MCF 10A (cell line): ENCODE data around the gene TRIM23. TPM values are rescaled to one million over a fixed set of nuclear protein-coding genes. Genes with fewer than 3 reads are reported as not detected.

Experiments
- BruUV-seq: library from RNA; stranded (reverse); fragments of 400-500 nt; replicated peaks from 2 replicates; lab custom pipeline; 2021; lab: Mats Ljungman, UMichigan
- CTCF ChIA-PET: fragments of 300-600 bp; sonication (Branson Sonifier 250); formaldehyde crosslinking; extraction: SDS; loops from one replicate; lab custom pipeline; 2021; ENCODE audit warnings: antibody characterized with exemption, inconsistent platforms; lab: Yijun Ruan, JAX
- POLR2A ChIA-PET: fragments of 300-600, 350-650 bp; sonication (Branson Sonifier 250); formaldehyde crosslinking; extraction: SDS; loops from one replicate; lab custom pipeline; 2020; ENCODE audit warnings: antibody characterized with exemption, inconsistent platforms; lab: Yijun Ruan, JAX
- DNase-seq: peaks from one replicate; pipeline ENCODE4 v3.0.0-alpha.2; 2018; ENCODE audit not compliant: unreplicated experiment
- H3K27ac Mint-ChIP-seq: one replicate; pipeline ENCODE4 v1.8.0; 2022; ENCODE audit warnings: mild to moderate bottlenecking, low read depth, mixed read lengths; ENCODE audit not compliant: unreplicated experiment
- H3K27me3 Mint-ChIP-seq: one replicate; pipeline ENCODE4 v1.8.0; 2022; ENCODE audit warnings: mixed read lengths; ENCODE audit not compliant: insufficient read depth, unreplicated experiment
- H3K36me3 Mint-ChIP-seq: one replicate; pipeline ENCODE4 v1.8.0; 2022; ENCODE audit warnings: mild to moderate bottlenecking, moderate library complexity, mixed read lengths; ENCODE audit not compliant: insufficient read depth, unreplicated experiment
- H3K4me1 Mint-ChIP-seq: one replicate; pipeline ENCODE4 v1.8.0; 2022; ENCODE audit warnings: mixed read lengths; ENCODE audit not compliant: insufficient read depth, unreplicated experiment
- H3K4me3 Mint-ChIP-seq: one replicate; pipeline ENCODE4 v1.8.0; 2022; ENCODE audit warnings: mild to moderate bottlenecking, moderate library complexity, mixed read lengths; ENCODE audit not compliant: unreplicated experiment
- H3K9me3 Mint-ChIP-seq: one replicate; pipeline ENCODE4 v1.8.0; 2022; ENCODE audit warnings: mixed read lengths; ENCODE audit not compliant: unreplicated experiment
- intact Hi-C: fragments of 100-400 bp; cut with micrococcal nuclease; formaldehyde crosslinking; loops from 2 replicates; pipeline ENCODE4 v1.14.1; 2022
- total RNA-seq: library from RNA; stranded (reverse); gene quantifications from 2 replicates; pipeline ENCODE4 v1.2.3, GENCODE V29; 2022
- TF ChIP-seq, protein P1 (sequence below): fragments of 200-600 bp; IDR thresholded peaks from one replicate; pipeline ENCODE4 v1.8.0; 2022; ENCODE audit warnings: antibody characterized with exemption, mild to moderate bottlenecking; ENCODE audit not compliant: unreplicated experiment

Gene TRIM23
- total RNA-seq, 1 experiment from 2014 or later, result 14.1 TPM

DNA sequence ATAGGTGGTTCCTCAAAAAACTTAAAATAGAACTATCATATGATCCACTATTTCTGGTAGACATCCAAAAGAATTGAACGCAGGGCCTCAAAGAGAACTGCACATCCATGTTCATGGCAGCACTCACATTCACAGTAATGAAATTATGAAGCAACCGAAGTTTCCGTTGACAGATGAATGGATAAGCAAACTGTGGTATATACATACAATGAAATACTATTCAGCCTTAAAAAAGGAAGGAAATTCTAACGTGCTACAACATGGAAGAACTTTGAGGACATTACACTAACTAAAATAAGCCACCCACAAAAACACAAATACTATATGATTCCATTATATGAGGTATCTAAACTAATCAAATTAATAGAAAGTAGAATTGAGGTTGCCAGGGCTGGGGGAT lies 79.7 kb downstream of the TRIM23 start:
- ChIA-PET CTCF (no interaction called here), POLR2A (no interaction called here)
- H3K4me3 Mint-ChIP-seq, result no peak overlapping the region
- H3K27me3 Mint-ChIP-seq, result no peaks in the 10 kb centered on the region
- intact Hi-C loops, result no loop called here
- no TSS peak for BruUV-seq
- H3K27ac Mint-ChIP-seq, result no peak overlapping the region
- peaks cover 20% of the 10 kb centered on the region for H3K36me3 Mint-ChIP-seq
- TF ChIP-seq, protein P1, sequence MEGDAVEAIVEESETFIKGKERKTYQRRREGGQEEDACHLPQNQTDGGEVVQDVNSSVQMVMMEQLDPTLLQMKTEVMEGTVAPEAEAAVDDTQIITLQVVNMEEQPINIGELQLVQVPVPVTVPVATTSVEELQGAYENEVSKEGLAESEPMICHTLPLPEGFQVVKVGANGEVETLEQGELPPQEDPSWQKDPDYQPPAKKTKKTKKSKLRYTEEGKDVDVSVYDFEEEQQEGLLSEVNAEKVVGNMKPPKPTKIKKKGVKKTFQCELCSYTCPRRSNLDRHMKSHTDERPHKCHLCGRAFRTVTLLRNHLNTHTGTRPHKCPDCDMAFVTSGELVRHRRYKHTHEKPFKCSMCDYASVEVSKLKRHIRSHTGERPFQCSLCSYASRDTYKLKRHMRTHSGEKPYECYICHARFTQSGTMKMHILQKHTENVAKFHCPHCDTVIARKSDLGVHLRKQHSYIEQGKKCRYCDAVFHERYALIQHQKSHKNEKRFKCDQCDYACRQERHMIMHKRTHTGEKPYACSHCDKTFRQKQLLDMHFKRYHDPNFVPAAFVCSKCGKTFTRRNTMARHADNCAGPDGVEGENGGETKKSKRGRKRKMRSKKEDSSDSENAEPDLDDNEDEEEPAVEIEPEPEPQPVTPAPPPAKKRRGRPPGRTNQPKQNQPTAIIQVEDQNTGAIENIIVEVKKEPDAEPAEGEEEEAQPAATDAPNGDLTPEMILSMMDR, result no peak
- peaks cover 5% of the 10 kb centered on the region for H3K4me1 Mint-ChIP-seq
- no peak for DNase-seq
- H3K9me3 Mint-ChIP-seq, result no peaks in the 10 kb centered on the region

DNA sequence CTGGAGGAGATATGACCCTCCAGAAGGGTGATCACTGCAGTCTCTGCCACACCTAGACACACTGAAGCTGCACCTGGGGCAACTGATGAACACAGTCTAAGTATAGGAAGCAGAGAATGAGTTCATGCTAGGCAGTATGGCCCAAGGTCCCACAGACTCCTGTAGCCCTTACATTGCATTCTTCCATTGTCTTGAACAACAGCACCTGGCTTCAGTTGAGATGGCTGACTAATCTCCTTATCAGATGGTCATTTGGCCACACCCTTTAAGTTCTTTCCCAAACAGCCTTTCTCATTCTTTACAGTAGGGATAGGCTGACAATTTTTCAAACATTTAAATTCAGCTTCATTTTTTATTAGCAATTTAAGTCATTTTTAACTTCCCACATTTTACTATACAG lies 84.3 kb downstream of the TRIM23 start:
- TF ChIP-seq, protein P1, result no peak
- intact Hi-C loops, result no loop called here
- Mint-ChIP-seq H3K27ac (no peak overlapping the region), H3K9me3 (no peaks in the 10 kb centered on the region), H3K36me3 (peaks cover 14% of the 10 kb centered on the region), H3K27me3 (no peaks in the 10 kb centered on the region), H3K4me1 (peaks cover 10% of the 10 kb centered on the region), H3K4me3 (no peak overlapping the region)
- CTCF ChIA-PET, result interaction anchor here (1.4 kb wide), 1 partner anchor 16 kb away, joined by 6 read pairs; no protein-coding TSS in a partner anchor
- DNase-seq, result no peak
- POLR2A ChIA-PET, result interaction anchor here (0.7 kb wide), 1 partner anchor 14 kb away, joined by 3 read pairs; no protein-coding TSS in a partner anchor
- BruUV-seq, result no TSS peak

Other genes with a start within 250 kb of the TRIM23 start
- 17.8 and 19.5 TPM in 2 replicates for gene ADAMTS6, start 142.4 kb downstream of the TRIM23 start, total RNA-seq
- gene CENPK, start 61.2 kb downstream of the TRIM23 start, total RNA-seq, result 11.2 and 15.3 TPM in 2 replicates
- gene PPWD1, start 61.0 kb downstream of the TRIM23 start, total RNA-seq, result 32.7 and 43.3 TPM in 2 replicates
- gene SHLD3, start 694 bp upstream of the TRIM23 start, total RNA-seq, result 3.0 and 3.7 TPM in 2 replicates
- gene TRAPPC13, start 694 bp upstream of the TRIM23 start, total RNA-seq, result 28.4 and 39.9 TPM in 2 replicates
- 15.8 and 27.6 TPM in 2 replicates for gene SGTB, start 97.8 kb upstream of the TRIM23 start, total RNA-seq
- 24.6 and 42.1 TPM in 2 replicates for gene NLN, start 97.9 kb upstream of the TRIM23 start, total RNA-seq